Dermis blood vessel endothelial cell (primary cell): ENCODE data around the gene USP31. TPM values are rescaled to one million over a fixed set of nuclear protein-coding genes. Genes with fewer than 3 reads are reported as not detected.
"Not testable (repeated sequence)": the region's sequence is repeated elsewhere in the genome, so short reads cannot be mapped to it uniquely, and the experiment has no call there.

Experiments used
- DNase-seq: peaks from one replicate; pipeline ENCODE4 v3.0.0; 2010
- total RNA-seq: library from RNA; depleted of rRNA; stranded (reverse); fragments of >200 nt; gene quantifications from 2 replicates; pipeline ENCODE4 v1.2.3, GENCODE V29; 2014

Gene USP31
- total RNA-seq, 1 donor from 2014 or later, result 43.7 TPM

DNA sequence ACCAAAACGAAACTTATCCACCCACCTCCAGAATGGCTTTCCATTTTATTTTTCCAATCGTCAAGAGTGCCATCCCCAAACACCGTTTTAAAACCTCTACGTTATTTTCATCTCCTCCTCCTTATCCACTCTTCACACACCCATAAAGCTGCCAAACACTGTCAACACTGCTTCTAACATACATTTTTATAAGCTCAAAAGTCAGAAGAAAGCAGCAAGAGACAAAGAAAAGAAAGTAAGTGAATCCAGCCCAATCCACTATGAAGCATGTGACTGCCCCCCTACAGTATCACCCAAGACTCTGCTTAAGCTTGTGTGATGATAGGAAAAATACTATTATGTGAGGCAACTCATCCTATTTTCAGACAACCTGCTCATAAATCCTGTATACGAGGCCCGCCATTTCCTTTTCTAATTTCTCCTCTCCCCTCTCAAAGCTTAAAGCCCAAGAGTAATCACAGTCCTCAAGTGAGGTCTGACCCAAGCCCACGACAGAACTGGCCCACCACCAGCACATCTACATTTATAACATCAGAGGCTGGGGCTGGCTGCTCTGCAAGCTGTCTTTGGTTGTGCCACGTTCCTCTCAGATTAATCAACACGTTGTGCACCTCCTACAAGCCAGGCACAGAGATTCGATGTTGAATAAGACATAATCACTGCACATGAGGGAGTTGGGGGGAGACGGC, 16.3 kb downstream of the USP31 start:
- peak; percentile 60 for DNase-seq

DNA sequence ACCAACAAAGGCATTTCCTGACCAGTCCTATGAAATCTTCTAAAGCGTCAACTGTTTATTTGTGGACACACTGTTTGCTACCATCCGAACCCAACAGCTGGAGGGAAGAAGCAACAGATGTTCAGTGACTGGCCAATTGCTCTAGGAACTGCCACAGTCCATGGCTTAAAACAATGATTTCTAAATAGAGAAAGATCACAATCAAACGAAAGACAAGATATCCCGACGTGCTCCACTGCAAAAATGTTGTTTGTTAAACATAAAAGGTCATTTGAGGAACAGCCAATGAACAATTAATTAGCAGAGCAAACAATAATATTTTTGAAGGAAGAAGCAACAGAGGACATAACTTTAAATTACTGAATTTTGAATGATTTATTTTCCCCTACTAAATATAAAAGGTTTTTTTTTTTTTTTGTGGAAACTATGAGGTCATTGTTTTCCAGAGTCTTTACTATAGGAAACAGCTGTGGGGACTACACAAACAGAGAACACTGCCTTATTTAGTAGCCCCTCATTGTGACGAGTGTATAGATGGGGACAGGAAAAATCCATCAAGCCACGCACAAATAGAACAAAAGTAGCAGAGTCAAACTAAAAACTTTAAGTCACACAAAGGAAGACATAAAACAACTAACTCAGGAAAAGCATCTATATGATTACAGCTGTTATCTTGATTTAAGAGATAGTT, 17.2 kb downstream of the USP31 start:
- peak; percentile 94 for DNase-seq

GRCh38 chr16:23131436-23131835, 17.8 kb downstream of the USP31 start:
- no peak for DNase-seq

DNA sequence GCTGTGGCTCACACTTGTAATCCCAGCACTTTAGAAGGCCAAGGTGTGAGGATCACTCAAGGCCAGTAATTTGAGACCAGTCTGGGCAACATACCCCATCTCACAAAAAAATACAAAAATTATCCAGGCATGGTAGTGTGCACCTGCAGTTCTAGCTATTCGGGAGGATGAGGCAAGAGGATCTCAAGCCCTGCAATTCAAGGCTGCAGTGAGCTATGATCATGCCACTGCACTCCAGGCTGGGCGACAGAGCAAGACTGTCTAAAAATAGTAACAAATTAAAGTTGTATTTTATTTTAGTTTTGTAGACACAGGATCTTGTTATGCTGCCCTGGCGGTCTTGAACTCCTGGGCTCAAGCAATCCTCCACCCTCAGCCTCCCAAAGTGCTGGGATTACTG, 18.2 kb downstream of the USP31 start:
- DNase-seq, result no peak

- DNase-seq, result no peak
Measured at GRCh38 chr16:23129686-23130085, 19.6 kb downstream of the USP31 start.

- no peak for DNase-seq
Measured at GRCh38 chr16:23128056-23128455, 21.2 kb downstream of the USP31 start.

- peak; percentile 58 for DNase-seq
Measured at GRCh38 chr16:23125277-23125676, 24.0 kb downstream of the USP31 start.

DNA sequence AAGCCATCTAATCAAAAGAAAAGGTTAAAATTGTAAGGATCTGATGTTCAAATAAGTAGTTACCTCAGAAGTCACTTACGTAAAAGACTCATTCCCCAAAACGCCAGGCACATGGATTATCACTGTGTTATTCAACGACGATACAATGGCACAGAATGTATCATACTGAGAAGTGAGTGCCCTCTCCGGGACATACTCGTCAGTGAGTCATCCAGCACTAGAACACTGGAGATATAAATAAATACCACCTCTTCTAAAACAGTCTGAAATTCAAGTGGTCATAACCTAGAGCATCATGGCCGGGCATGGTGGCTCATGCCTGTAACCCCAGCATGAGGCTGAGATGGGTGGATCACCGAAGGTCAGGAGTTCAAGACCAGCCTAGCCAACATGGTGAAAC, 24.9 kb downstream of the USP31 start:
- DNase-seq, result peak; percentile 88

DNA sequence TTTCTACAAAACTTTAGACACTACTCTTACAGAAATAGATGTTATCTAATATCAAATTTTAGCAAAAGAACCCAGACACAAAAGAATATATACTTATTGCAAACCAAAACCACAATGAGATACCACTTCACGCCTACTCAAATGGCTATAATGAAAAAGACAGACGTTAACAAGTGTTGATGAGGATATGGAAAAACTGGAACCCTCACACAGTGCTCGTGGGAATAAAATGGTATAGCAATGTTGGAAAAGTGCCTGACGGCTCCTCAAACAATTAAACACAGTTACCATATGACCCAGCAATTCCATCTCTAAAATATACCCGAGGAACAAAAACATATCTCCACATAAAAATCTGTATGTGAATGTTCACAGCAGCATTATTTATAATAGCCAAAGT, 27.1 kb downstream of the USP31 start:
- DNase-seq, result no peak

- no peak for DNase-seq
Measured at GRCh38 chr16:23121024-23121423, 28.2 kb downstream of the USP31 start.

GRCh38 chr16:23120562-23120961, 28.7 kb downstream of the USP31 start:
- DNase-seq, result no peak

- DNase-seq, result no peak
Measured at GRCh38 chr16:23119570-23119969, 29.7 kb downstream of the USP31 start.

DNA sequence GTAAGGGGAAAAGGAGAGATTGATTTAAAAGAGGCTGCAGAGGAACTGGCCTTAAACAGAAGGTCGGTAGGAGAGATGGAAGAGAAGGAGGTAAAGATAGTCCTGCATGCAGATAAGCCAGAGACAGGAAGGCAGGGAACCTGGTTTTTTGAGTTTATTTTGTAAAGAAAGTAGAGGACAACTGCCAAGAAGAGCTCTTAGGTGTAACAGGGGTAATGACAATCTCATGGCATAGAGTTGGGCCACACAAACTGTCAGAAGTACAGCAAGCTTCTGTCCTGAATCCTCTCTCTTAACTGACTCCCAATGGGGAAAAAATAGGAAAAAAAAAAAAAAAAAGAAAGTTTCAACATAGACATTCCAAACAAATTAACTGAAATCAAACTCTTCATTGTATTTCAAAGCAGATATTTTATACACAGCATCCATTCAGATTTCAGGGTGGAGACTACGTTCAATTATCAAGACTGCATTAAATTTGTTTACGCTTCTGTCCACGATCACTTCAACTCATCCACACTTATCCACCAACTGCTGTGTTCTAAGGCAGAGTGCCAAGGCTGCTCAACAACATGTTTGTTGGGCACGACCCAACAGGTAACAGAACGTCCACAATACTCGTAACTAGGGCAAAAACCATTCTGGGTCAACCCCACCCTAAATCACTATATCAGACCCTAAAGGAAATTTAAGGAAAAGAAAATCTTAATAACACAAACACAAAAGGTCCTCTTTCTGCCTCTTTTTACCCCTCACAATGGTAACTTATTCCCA, 34.9 kb downstream of the USP31 start:
- no peak for DNase-seq

DNA sequence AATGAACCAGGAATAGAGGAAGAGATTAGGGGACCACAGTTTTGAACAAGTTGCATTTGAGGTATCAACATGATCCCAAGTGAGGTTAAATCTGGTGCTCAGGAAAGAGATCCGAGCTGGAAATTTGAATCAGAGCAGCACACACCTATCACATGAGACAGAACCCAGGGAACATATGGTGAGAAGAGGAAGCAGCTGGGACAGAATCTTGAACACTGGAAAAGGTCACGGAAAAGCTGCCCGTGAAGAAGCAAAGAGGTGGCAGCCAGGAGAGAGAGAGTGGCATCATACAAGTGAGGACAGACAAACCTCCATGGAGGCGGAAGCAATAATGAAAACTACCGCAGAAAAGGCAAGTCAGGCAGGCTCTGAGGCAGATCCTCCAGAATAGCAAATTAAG, 36.1 kb downstream of the USP31 start:
- peak; percentile 16 for DNase-seq

GRCh38 chr16:23110257-23110899, 38.9 kb downstream of the USP31 start:
- no peak for DNase-seq

- peak; percentile 63 for DNase-seq
Measured at GRCh38 chr16:23107936-23108335, 41.3 kb downstream of the USP31 start.

DNA sequence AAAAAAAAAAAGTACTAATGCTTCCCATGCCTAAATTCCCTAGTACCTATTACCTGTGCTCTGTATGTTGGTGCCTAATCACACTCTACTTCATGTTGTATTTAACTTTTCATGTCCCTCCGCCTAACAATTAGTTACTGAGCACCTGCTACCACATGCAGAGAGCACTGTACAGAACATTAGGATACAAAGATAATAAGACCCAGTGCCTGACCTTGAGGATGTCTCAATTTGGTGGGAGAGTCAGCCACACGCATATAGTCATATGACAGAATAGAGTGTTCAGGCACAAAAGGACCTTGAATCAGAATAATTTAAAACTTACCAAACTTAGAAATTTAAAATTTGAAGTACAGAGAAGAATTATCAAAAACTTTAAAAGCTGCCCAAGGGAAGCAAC, 42.1 kb downstream of the USP31 start:
- no peak for DNase-seq

DNA sequence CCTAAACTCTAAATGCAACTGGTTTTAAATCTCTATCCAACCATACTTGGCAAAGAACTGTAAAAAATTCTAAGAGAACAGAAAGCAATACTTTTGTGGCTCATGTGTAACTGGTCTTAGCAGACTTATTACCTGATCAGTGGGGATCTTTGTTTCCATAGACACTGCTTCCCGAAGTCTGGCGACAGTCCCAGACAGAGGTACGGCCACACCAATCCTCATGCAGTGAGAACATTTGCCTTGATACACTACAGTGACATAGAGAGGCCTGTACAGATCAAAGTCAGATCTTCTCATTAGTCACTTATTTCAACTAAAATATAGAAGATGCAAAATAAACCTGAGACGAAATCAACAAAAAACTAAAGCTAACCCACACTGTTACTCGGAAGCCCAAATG, 43.9 kb downstream of the USP31 start:
- DNase-seq, result no peak

GRCh38 chr16:23104032-23104955, 45.0 kb downstream of the USP31 start:
- no peak for DNase-seq

GRCh38 chr16:23103603-23104002, 45.6 kb downstream of the USP31 start:
- no peak for DNase-seq

DNA sequence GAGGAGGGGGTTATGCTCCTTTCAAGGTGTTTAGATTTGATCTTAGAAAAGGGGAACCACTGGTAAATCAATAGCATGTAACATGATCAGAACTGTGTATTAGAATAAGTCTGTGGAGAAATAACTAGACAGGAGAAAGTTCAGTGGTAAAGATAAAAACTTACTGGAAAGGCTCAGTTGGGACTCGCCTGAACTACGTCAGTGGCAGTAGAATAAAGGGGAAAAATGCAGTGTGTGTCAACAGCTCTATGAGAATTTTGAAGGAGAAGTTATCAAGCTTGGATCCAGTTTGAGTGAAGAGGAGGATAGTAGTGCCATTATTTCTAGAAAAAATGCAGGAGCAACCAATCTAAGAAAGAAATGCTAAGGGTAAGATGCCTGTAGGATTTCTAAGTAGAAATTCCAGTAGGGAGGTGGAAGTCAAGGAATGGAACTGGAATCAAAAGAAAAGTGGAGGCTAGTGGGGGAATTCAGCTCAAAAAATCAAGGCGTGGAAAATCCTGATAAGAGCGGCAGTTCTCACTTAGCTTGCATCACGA, 48.2 kb downstream of the USP31 start:
- DNase-seq, result no peak

GRCh38 chr16:23096450-23096849, 52.8 kb downstream of the USP31 start:
- DNase-seq, result not testable (repeated sequence)
